GM12873 (cell line): Measurements from ENCODE around the gene ACOXL.

Experiments used
- TF ChIP-seq, protein P1 (sequence below): IDR thresholded peaks from 2 replicates; pipeline ENCODE4 v1.5.1; 2012; ENCODE audit warnings: low read depth, mild to moderate bottlenecking, moderate library complexity, low read length, control low read depth; ENCODE audit not compliant: insufficient read depth; ENCODE audit errors: missing control alignments

ACOXL gene

DNA sequence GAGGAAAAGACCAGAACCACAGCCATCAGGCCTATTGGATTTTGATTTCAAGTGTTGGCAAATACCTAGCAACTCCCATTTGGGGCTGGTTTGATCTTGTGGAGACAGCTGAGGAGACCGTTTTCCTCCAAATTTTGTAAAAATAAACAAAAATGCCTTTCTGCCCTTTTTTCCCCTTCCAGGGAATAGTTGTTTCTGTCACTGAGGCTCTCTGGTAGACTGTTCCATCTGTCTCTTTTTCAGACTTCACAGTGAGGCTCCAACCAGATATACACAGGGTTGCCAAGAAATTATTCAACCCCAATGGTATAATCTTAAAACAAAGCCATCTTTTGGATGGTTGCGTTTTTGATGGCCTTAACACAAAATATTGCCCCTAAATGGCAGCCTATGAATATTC, 115.7 kb downstream of the ACOXL start:
- TF ChIP-seq, protein P1, sequence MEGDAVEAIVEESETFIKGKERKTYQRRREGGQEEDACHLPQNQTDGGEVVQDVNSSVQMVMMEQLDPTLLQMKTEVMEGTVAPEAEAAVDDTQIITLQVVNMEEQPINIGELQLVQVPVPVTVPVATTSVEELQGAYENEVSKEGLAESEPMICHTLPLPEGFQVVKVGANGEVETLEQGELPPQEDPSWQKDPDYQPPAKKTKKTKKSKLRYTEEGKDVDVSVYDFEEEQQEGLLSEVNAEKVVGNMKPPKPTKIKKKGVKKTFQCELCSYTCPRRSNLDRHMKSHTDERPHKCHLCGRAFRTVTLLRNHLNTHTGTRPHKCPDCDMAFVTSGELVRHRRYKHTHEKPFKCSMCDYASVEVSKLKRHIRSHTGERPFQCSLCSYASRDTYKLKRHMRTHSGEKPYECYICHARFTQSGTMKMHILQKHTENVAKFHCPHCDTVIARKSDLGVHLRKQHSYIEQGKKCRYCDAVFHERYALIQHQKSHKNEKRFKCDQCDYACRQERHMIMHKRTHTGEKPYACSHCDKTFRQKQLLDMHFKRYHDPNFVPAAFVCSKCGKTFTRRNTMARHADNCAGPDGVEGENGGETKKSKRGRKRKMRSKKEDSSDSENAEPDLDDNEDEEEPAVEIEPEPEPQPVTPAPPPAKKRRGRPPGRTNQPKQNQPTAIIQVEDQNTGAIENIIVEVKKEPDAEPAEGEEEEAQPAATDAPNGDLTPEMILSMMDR, result no peak

- TF ChIP-seq, protein P1, result no peak
Measured at GRCh38 chr2:110848519-110849030, 116.2 kb downstream of the ACOXL start.

- TF ChIP-seq, protein P1, result no peak
Measured at GRCh38 chr2:110851531-110851930, 119.2 kb downstream of the ACOXL start.

- TF ChIP-seq, protein P1, result no peak
Measured at GRCh38 chr2:110852051-110852450, 119.7 kb downstream of the ACOXL start.

- TF ChIP-seq, protein P1, result no peak
Measured at GRCh38 chr2:110852541-110853263, 120.3 kb downstream of the ACOXL start.

- TF ChIP-seq, protein P1, result peak; percentile 75
Measured at GRCh38 chr2:110853516-110853915, 121.1 kb downstream of the ACOXL start.

DNA sequence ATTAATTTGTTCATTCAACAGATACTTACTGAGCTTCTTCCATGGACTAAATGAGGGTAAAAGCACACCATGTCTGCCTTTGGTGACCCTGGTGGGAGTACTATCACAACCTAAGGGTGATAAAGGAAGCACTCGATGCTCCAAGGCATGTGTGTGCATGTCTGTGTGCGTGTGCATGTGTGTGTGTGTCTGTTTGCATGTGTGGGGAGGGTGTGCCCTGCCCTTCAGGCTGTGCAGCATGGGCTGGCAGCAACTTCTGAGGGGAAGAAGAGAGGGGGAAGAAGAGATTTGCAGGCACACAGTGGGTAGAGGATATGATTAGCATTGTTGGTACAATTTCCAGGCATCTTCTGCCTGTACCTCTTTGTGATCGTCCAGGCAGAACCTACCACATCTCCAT, 121.6 kb downstream of the ACOXL start:
- TF ChIP-seq, protein P1, result no peak
